HFF-Myc (cell line): ENCODE data around the gene CRK.
A peak's percentile ranks its signal among the peaks of the same experiment; 100 is the strongest.

Experiments
- DNase-seq: peaks from one replicate; pipeline ENCODE4 v3.0.0-alpha.2; 2011; ENCODE audit warnings: low read depth; ENCODE audit errors: extremely low read depth
- H3K4me3 ChIP-seq: replicated peaks from 2 replicates; pipeline ENCODE4 v1.5.1; 2011; ENCODE audit warnings: low read depth, mild to moderate bottlenecking, control low read depth, low read length
- TF ChIP-seq, protein P1 (sequence below): IDR thresholded peaks from 2 replicates; pipeline ENCODE4 v1.5.1; 2012; ENCODE audit warnings: mild to moderate bottlenecking, low read depth, low read length, control low read depth; ENCODE audit errors: missing control alignments

Gene CRK

GRCh38 chr17:1467258-1467657 is 11.2 kb upstream of the CRK start:
- H3K4me3 ChIP-seq, result no peak overlapping the region
- TF ChIP-seq, protein P1, sequence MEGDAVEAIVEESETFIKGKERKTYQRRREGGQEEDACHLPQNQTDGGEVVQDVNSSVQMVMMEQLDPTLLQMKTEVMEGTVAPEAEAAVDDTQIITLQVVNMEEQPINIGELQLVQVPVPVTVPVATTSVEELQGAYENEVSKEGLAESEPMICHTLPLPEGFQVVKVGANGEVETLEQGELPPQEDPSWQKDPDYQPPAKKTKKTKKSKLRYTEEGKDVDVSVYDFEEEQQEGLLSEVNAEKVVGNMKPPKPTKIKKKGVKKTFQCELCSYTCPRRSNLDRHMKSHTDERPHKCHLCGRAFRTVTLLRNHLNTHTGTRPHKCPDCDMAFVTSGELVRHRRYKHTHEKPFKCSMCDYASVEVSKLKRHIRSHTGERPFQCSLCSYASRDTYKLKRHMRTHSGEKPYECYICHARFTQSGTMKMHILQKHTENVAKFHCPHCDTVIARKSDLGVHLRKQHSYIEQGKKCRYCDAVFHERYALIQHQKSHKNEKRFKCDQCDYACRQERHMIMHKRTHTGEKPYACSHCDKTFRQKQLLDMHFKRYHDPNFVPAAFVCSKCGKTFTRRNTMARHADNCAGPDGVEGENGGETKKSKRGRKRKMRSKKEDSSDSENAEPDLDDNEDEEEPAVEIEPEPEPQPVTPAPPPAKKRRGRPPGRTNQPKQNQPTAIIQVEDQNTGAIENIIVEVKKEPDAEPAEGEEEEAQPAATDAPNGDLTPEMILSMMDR, result no peak
- DNase-seq, result no peak

DNA sequence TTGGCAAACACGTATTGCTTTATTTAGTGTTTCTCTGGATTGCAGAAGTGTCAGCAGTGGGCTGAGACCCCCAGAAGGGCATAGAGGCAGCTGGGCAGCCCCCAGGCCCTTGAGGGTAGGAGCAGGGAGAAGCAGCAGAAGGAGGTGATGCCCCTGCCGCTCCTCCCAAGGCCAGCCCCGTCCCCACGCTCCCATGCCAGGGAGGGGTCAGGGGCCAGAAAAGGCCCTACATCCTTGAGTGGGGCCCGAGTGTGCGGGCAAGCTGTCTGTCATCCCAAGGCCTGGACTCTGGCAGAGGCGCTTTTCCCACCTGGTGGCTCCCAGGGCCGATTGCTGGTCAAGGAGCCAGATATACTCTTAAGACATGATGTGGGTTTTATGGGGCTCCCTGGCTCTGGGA is 8.2 kb upstream of the CRK start:
- no peak for DNase-seq
- no peak overlapping the region for H3K4me3 ChIP-seq
- TF ChIP-seq, protein P1, result no peak

- H3K4me3 ChIP-seq, result no peak overlapping the region
- DNase-seq, result no peak
- TF ChIP-seq, protein P1, result no peak
Measured at GRCh38 chr17:1462164-1463112, 6.4 kb upstream of the CRK start.

DNA sequence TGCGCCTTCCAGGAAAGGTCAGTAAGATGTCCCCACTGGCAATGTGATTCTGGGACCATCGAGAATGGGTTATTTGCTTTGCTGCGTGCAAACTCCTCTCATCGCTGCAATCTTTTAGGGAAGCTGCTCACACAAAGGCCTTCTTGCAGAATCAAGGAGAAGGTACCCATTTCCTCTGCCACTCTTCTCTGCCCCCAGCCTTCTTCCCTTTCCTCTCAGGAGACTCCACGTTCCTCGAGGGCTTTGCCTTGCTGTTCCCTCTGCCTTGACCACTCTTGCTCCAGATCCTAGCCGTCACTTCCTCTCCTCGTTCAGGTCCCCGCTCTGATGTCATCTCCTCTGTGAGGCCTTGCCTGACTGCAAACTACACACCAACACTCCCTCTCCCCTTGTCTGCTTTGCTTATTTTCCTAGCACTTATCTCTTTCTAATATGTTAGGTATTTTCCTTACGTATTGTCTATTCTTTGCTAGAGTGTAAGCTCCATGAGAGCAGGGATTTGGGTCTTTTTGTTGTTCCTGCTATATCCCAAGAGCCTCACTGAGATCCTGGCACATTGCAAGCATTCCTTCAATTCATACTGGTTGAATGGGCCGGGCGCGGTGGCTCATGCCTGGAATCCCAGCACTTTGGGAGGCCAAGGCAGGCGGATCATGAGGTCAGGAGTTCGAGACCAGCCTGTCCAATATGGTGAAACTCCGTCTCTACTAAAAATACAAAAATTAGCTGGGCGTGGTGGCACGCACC is 5.3 kb upstream of the CRK start:
- DNase-seq, result no peak
- no peak overlapping the region for H3K4me3 ChIP-seq
- TF ChIP-seq, protein P1, result no peak

GRCh38 chr17:1460233-1460632 is 4.2 kb upstream of the CRK start:
- DNase-seq, result no peak
- TF ChIP-seq, protein P1, result no peak

DNA sequence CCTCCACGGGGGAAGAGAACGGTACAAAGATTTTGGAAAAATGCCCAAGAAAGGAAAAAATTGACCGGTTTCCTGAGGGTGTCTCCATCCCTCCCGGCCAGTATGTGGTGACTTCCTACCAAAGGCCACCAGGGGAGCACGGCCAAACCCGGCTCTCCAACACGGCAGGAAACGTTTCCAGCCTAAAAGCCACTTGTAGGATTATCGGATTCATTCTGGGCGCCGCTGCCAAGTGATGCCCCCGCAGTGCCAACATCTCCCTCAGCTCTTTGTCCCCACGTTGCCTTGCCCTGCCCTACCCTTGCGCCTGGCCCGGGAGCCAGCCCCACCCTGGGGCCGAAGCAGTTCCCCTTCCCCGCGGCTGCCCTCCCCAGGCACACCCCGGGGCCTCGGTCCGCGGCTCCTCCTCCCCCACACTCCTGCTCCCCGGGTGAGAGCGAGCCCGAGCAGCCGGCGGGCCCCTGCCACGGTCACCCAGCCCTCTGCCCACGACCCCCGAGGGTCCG is 688 bp downstream of the CRK start:
- peak; percentile 46 for DNase-seq
- H3K4me3 ChIP-seq, result peak overlapping the region; percentile 93
- TF ChIP-seq, protein P1, result peak; percentile 60

More at GRCh38 chr17:1460233-1460632, 4.2 kb upstream of the CRK start:
- H3K4me3 ChIP-seq, result no peak overlapping the region
